ENCODE measurements around the gene ZNF17.
"Not testable (repeated sequence)": the region's sequence is repeated elsewhere in the genome, so short reads cannot be mapped to it uniquely, and the experiment has no call there.

The ZNF17 gene

DNA sequence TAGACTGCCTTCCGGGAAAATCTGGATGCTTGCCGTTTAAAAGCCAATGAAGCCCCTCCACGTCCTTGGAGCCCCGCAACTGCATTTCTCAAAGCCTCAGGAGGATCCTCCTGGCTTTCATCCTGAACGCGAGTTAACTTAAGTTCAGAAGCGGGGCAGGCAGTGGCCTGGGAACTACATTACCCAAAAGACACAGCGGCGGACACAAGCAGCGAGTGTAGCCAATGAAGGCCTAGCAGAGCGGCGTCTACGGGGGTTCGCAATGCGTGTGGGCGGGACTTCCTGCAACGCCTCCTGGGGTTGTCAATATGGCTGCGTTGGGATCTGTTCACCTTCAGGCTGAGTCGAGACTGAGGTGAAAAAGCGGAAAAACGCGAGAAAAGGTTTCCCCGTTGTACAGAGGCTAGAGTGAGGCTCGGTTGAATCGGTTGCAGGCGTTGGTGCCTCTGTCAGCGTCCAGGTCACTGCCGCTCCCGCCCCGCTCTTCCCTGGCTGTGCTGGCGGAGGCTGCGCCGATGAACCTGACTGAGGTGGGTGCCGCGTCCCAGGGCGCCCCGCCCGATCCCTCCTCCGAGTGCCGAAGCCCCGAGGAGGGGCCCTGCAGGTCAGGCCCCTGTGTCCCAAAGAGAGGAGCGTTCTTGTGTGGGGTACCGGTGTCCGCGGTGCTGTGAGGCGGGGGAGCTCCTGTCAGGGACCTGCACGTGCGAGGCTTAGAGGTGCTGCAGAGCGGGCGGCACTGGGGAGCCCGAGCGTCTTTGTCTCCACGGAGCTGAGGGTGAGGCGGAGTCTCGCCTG lies at the start of gene ZNF17:
TSS of gene ZNF17 (plus strand) at position 285 of the 795 bp plus-strand sequence. CDS start 2,455 bp downstream, outside the sequence.
- peak; percentile 92 for DNase-seq

DNA sequence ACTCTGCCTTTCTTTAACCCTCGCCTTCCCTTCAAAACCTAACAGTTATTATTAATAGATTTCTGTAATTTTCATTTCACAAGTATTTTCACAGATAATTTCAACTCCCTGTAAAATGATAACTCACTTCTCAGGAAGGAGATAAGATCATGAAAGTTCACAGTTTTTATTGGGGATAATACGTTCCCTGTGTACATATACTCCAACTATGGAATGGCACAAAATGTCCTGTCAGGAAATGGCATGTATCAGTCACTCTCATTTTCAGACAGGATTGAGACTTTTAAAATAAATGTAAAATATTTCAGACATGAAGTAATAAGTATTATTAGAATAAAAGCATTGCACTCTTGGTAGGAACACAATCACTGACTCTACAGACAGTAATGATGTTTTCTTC lies 48.5 kb upstream of the ZNF17 start:
- no peak for DNase-seq

- DNase-seq, result peak; percentile 100
These were observed 47.8 kb upstream of the ZNF17 start, which contains the start of the genes TRAPPC2B and ZNF547 for GRCh38 chr19:57362997-57363687. Gene TRAPPC2B, plus strand, starts transcription at chr19:57363551. Its CDS starts 1,283 bp downstream, at chr19:57364834. Gene ZNF547, plus strand, starts transcription at chr19:57363551. Its CDS starts 5,005 bp downstream, at chr19:57368556.

DNA sequence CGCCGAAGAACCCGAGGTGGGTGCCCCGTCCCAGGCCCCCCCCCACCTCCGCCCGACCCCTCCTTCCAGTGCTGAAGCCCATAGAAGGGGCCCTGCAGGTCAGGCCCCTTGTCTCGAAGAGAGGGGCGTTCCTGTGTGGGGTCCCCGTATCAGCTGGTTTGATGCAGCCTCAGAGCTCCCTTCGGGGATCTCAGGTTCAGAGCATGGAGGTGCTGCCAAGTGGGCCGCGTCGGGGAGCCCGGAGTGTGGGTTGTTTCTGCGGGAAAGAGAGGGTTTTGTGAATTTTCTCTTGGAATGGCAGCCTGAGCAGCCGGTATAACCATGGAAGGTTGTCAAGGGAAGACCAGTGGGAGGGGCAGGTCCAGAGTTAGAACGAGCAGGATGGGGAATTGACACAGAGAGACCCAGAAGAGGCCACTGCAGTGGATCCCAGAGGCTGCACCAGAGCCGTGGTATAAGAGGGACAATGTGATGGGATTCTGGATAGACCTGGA lies 47.2 kb upstream of the ZNF17 start:
- DNase-seq, result no peak

GRCh38 chr19:57366776-57367175 lies 44.2 kb upstream of the ZNF17 start:
- DNase-seq, result no peak

DNA sequence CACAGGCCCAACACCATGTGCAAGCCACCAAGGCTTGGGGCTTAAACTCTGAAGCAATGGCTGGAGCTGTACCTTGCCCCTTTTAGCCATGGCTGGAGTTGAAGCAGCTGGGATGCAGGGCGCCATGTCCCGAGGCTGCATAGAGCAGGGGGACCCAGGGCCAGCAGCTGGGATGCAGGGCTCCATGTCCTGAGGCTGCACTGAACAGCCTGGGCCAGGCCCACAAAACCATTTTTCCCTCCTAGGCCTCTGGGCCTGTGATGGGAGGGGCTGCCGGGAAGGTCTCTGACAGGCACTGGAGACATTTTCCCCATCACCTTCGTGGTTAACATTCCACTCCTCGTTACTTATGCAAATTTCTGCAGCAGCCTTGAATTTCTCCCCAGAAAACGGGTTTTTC lies 36.8 kb upstream of the ZNF17 start:
- no peak for DNase-seq

DNA sequence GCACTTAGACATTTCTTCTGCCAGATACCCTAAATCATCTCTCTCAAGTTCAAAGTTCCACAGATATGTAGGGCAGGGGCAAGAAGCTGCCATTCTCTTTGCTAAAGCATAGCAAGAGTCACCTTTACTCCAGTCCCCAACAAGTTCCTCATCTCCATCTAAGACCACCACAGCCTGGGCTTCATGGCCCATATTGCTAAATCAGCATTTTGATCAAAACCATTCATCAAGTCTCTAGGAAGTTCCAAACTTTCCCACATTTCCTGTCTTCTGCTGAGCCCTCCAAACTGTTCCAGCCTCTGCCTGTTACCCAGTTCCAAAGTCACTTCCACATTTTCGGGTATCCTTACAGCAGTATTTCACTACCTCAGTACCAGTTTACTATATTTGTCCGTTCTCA lies 36.3 kb upstream of the ZNF17 start:
- not testable (repeated sequence) for DNase-seq

DNA sequence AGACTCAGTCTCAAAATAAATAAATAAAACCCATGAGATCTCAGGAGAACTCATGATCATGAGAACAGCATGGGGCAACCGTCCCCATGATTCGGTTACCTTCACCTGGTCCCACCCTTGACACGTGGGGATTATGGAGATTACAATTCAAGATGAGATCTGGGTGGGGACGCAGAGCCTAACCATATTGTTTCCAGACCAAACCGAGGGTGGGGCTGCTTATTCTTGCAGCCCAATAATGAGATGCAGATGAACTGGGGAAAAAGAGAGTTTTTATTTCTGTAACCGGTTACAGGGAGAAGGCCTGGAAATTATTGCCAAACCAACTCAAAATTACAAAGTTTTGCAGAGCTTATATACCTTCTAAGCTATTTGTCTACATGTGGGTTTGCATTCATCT lies 34.8 kb upstream of the ZNF17 start:
- DNase-seq, result no peak

GRCh38 chr19:57377498-57378146 lies 33.3 kb upstream of the ZNF17 start:
- no peak for DNase-seq

DNA sequence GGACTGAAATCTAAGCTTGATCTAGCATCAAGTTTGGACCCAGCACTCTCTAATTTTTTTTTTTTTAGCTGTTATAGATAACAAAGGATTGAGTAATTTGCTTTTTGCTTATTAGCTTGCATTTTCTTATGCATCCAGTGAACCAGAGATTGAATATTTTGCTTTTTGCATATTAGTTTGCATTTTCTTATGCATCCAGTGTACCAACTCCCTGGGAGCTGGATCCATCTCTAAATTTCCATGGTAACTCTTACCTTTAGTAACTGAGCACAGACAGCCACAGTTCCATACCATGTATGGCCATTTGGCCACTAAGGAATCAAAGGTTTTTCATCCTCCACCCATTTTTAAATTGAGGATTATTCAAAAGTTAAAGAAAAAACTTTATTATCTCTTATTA lies 30.0 kb upstream of the ZNF17 start:
- no peak for DNase-seq

GRCh38 chr19:57382806-57383488 lies 28.0 kb upstream of the ZNF17 start:
- no peak for DNase-seq

- no peak for DNase-seq
These were observed 21.7 kb upstream of the ZNF17 start for GRCh38 chr19:57389194-57389729.

- peak; percentile 99 for DNase-seq
These were observed 21.0 kb upstream of the ZNF17 start, which contains the start of gene ZNF548 for GRCh38 chr19:57389730-57390598. Gene ZNF548, plus strand, starts transcription at chr19:57389854. Its CDS starts 246 bp downstream, at chr19:57390100.

DNA sequence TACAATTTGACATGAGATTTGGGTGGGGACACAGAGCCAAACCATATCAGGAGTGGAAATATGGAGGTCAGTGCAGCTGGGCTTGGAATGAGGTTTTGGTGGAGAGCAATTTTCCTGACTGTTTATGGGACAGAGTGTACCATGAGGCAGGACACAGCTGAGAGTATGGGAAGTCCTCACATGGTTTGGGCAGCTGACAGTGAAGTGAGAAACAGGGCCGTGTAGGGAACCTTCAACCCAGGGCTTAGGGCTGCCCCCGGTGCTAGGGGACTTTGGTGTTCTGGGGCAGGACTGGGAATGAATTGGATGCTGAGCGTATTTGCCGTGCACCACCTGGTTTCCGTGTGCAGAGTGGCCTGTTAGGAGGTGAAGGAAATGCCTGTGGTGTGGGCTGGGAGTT lies 15.3 kb upstream of the ZNF17 start:
- DNase-seq, result no peak

- no peak for DNase-seq
These were observed 12.1 kb upstream of the ZNF17 start for GRCh38 chr19:57398868-57399267.

GRCh38 chr19:57403737-57404563 lies 7.0 kb upstream of the ZNF17 start:
- no peak for DNase-seq

- peak; percentile 40 for DNase-seq
These were observed 4.3 kb upstream of the ZNF17 start for GRCh38 chr19:57406516-57407123.

DNA sequence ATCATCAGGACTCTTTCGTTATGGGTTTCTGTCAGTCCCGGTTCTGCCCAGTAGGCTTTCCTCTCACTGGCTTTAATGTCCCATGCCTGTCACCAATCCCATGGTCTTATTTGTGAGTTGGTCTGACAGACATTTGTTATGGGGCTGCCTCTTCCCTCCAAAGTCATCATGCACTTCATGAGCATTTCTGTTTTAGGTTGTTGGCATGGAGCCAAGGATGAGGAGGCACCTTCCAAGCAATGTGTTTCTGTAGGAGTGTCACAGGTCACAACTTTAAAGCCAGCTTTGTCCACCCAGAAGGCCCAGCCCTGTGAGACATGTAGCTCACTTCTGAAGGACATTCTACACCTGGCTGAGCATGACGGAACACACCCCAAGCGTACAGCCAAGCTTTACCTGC lies 8.5 kb downstream of the ZNF17 start:
- DNase-seq, result no peak

DNA sequence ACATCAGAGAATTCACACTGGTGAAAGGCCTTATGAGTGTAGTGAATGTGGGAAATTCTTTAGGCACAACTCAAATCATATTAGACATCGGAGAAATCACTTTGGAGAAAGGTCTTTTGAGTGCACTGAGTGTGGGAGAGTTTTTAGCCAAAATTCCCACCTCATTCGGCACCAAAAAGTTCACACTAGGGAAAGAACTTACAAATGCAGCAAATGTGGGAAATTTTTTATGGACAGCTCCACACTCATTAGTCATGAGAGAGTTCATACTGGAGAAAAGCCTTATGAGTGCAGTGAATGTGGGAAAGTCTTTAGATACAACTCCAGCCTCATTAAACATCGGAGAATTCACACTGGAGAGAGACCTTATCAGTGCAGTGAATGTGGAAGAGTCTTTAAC lies 10.1 kb downstream of the ZNF17 start:
- DNase-seq, result no peak
